ENCODE results near the gene PARD3.

The PARD3 gene

GRCh38 chr10:34811126-34811967 is 3.7 kb downstream of the PARD3 start:
- Histone ChIP-seq H3K36me3 (ENCODE audit: insufficient read depth, low read length) (no peaks in the 10 kb centered on the region), H3K4me3 (ENCODE audit: low read length, poor library complexity, severe bottlenecking) (peak overlapping the region; percentile 80), H3K4me1 (ENCODE audit: insufficient read depth, low read length, poor library complexity, severe bottlenecking) (peaks cover 68% of the 10 kb centered on the region), H2AFZ (ENCODE audit: low read length) (no peak overlapping the region), H3K9ac (ENCODE audit: low read depth, low read length, poor library complexity, severe bottlenecking) (no peak overlapping the region), H3K79me2 (ENCODE audit: insufficient read depth, low read length) (peaks cover 81% of the 10 kb centered on the region), H3K9me2 (replicated peaks; ENCODE audit: low read depth, low read length) (no peaks in the 10 kb centered on the region), H4K20me1 (ENCODE audit: insufficient read depth, low read length, poor library complexity, severe bottlenecking) (peaks cover 58% of the 10 kb centered on the region), H3K27me3 (ENCODE audit: insufficient read depth, low read length, poor library complexity, severe bottlenecking) (no peaks in the 10 kb centered on the region), H3F3A (ENCODE audit: low read depth) (no peaks in the 10 kb centered on the region), H3K4me2 (ENCODE audit: low read depth, low read length, poor library complexity, severe bottlenecking) (peak overlapping the region; percentile 99), H3K9me3 (ENCODE audit: insufficient read depth, low read depth, low read length) (no peaks in the 10 kb centered on the region)
- TF ChIP-seq CTCF (conservative IDR thresholded peaks at IDR 0.05; ENCODE audit: low read length), result no peak
- TF ChIP-seq EZH2phosphoT487 (IDR thresholded peaks at IDR 0.05; ENCODE audit: borderline replicate concordance), result no peak

GRCh38 chr10:34809796-34810195 is 5.3 kb downstream of the PARD3 start:
- Histone ChIP-seq H3K4me1 (ENCODE audit: insufficient read depth, low read length, poor library complexity, severe bottlenecking) (peaks cover 61% of the 10 kb centered on the region), H3K4me2 (ENCODE audit: low read depth, low read length, poor library complexity, severe bottlenecking) (peak overlapping the region; percentile 99), H2AFZ (ENCODE audit: low read length) (no peak overlapping the region), H3K4me3 (ENCODE audit: low read length, poor library complexity, severe bottlenecking) (peak overlapping the region; percentile 74), H3K9me2 (replicated peaks; ENCODE audit: low read depth, low read length) (no peaks in the 10 kb centered on the region), H3K79me2 (ENCODE audit: insufficient read depth, low read length) (peaks cover 87% of the 10 kb centered on the region), H3K36me3 (ENCODE audit: insufficient read depth, low read length) (no peaks in the 10 kb centered on the region), H4K20me1 (ENCODE audit: insufficient read depth, low read length, poor library complexity, severe bottlenecking) (peaks cover 63% of the 10 kb centered on the region), H3K9ac (ENCODE audit: low read depth, low read length, poor library complexity, severe bottlenecking) (no peak overlapping the region), H3F3A (ENCODE audit: low read depth) (no peaks in the 10 kb centered on the region), H3K9me3 (ENCODE audit: insufficient read depth, low read depth, low read length) (no peaks in the 10 kb centered on the region), H3K27me3 (ENCODE audit: insufficient read depth, low read length, poor library complexity, severe bottlenecking) (no peaks in the 10 kb centered on the region)
- TF ChIP-seq CTCF (conservative IDR thresholded peaks at IDR 0.05; ENCODE audit: low read length), result no peak
- no peak for TF ChIP-seq EZH2phosphoT487 (IDR thresholded peaks at IDR 0.05; ENCODE audit: borderline replicate concordance)

- Histone ChIP-seq H2AFZ (ENCODE audit: low read length) (no peak overlapping the region), H3K79me2 (ENCODE audit: insufficient read depth, low read length) (peaks cover 89% of the 10 kb centered on the region), H3K36me3 (ENCODE audit: insufficient read depth, low read length) (no peaks in the 10 kb centered on the region), H3F3A (ENCODE audit: low read depth) (no peaks in the 10 kb centered on the region), H3K9ac (ENCODE audit: low read depth, low read length, poor library complexity, severe bottlenecking) (peak overlapping the region; percentile 29), H3K4me1 (ENCODE audit: insufficient read depth, low read length, poor library complexity, severe bottlenecking) (peaks cover 68% of the 10 kb centered on the region), H4K20me1 (ENCODE audit: insufficient read depth, low read length, poor library complexity, severe bottlenecking) (peaks cover 68% of the 10 kb centered on the region), H3K4me2 (ENCODE audit: low read depth, low read length, poor library complexity, severe bottlenecking) (peak overlapping the region; percentile 99), H3K27me3 (ENCODE audit: insufficient read depth, low read length, poor library complexity, severe bottlenecking) (no peaks in the 10 kb centered on the region), H3K9me3 (ENCODE audit: insufficient read depth, low read depth, low read length) (no peaks in the 10 kb centered on the region), H3K4me3 (ENCODE audit: low read length, poor library complexity, severe bottlenecking) (peak overlapping the region; percentile 74), H3K9me2 (replicated peaks; ENCODE audit: low read depth, low read length) (no peaks in the 10 kb centered on the region)
- TF ChIP-seq EZH2phosphoT487 (IDR thresholded peaks at IDR 0.05; ENCODE audit: borderline replicate concordance), result no peak
- no peak for TF ChIP-seq CTCF (conservative IDR thresholded peaks at IDR 0.05; ENCODE audit: low read length)
These were observed 6.0 kb downstream of the PARD3 start for GRCh38 chr10:34808801-34809745.

All from Loucy (cell line).